Pulmonary artery endothelial cell (primary cell): ENCODE data around the gene PWWP3B. TPM values are rescaled to one million over a fixed set of nuclear protein-coding genes. Genes with fewer than 3 reads are reported as not detected.
"Not testable (repeated sequence)": the region's sequence is repeated elsewhere in the genome, so short reads cannot be mapped to it uniquely, and the experiment has no call there.

Experiments
- DNase-seq: peaks from one replicate; pipeline ENCODE4 v3.0.0-alpha.2; 2011; ENCODE audit warnings: low read depth, low spot score
- total RNA-seq: library from RNA; depleted of rRNA; stranded (reverse); fragments of >200 nt; gene quantifications from 2 replicates; pipeline ENCODE4 v1.2.3, GENCODE V29; 2014

PWWP3B gene
- total RNA-seq, result 0.42 and 1.5 TPM in 2 replicates

GRCh38 chrX:106168107-106168506 lies at the start of gene PWWP3B:
TSS of gene PWWP3B (plus strand) at chrX:106168305. CDS start at chrX:106205433, 37,128 bp downstream.
- DNase-seq, result no peak

- no peak for DNase-seq
Measured at GRCh38 chrX:106139048-106139447, 29.1 kb upstream of the PWWP3B start.

GRCh38 chrX:106144755-106145639 lies 23.1 kb upstream of the PWWP3B start:
- DNase-seq, result no peak

GRCh38 chrX:106150701-106151100 lies 17.4 kb upstream of the PWWP3B start:
- DNase-seq, result no peak

GRCh38 chrX:106159861-106160282 lies 8.2 kb upstream of the PWWP3B start:
- no peak for DNase-seq

- no peak for DNase-seq
Measured at GRCh38 chrX:106170318-106170717, 2.2 kb downstream of the PWWP3B start.

GRCh38 chrX:106171293-106171820 lies 3.3 kb downstream of the PWWP3B start:
- no peak for DNase-seq

- no peak for DNase-seq
Measured at GRCh38 chrX:106177106-106177981, 9.2 kb downstream of the PWWP3B start.

- DNase-seq, result no peak
Measured at GRCh38 chrX:106177982-106178321, 9.8 kb downstream of the PWWP3B start.

GRCh38 chrX:106178826-106179225 lies 10.7 kb downstream of the PWWP3B start:
- DNase-seq, result no peak

GRCh38 chrX:106183685-106184084 lies 15.6 kb downstream of the PWWP3B start:
- DNase-seq, result not testable (repeated sequence)

GRCh38 chrX:106201502-106202178 lies 33.5 kb downstream of the PWWP3B start:
- DNase-seq, result no peak

- DNase-seq, result no peak
Measured at GRCh38 chrX:106203315-106203714, 35.2 kb downstream of the PWWP3B start.

- no peak for DNase-seq
Measured at GRCh38 chrX:106208154-106208553, 40.0 kb downstream of the PWWP3B start.

Other genes with a start within 250 kb of the PWWP3B start
- not detected in 2 replicates for gene SERPINA7, start 129.6 kb upstream of the PWWP3B start, total RNA-seq